HG03442 (cell line): Measurements from ENCODE around the gene KLF13.

Experiments
- ATAC-seq: cut with Tn5 transposase; IDR thresholded peaks from one replicate; pipeline ENCODE4 v1.9.1; 2021; ENCODE audit warnings: mild to moderate bottlenecking, moderate library complexity; ENCODE audit not compliant: unreplicated experiment

KLF13 gene

GRCh38 chr15:31360843-31361763 is 34.5 kb downstream of the KLF13 start:
- ATAC-seq: peak; percentile 61

DNA sequence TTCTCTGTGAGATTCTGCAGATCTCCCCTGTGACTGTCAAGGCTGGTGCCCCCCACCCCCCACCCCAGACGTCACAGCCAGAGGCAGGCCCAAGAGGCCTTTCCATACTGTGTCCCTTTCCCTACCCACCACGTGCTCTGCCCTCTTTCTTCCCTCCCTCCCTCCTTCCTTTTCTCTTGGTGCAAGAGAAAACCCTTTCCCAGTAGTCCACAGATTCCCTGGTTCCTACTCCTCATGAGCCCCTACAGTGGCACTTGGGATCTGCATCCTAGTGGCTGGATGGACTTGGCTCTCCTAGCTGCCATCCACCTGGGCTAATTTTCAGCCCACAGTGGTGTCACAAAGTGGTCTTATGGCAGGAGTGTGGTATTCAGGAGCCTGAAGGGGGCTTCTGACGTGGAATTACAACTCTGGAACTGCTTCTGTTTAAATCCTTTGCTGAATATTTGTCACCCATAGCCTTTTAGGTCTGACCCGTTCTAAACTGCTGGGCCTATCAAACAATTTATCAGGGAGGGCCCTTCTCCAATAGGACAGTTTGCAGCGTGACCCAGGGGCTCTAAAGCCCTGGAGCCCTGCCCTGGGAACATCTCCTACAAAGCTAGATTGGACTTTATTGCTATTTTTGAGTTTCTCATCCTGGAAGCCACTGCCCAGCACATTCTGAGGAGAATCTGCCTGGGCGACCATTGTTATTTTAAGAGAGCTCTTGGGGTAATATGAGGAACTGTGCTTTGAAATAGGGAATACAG is 35.3 kb downstream of the KLF13 start:
- no peak for ATAC-seq

DNA sequence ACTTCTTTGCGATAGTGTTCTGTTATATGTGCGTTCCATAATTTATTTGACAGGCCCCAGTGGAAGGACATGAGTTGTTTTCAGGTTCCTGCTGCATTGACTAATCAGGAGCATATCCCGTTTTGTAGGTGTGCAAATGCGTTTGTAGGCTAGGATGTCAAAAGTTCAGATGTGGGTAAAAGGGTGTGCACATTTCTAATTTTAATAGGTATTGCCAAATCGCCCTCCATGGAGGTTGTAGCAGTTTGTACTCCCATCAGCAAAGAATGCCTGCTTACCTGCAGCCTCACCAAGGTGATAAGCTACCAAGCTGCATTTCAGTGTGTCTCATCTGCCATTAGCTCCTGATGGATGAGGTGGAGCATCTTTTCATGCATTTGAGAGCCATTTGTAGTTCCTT is 36.3 kb downstream of the KLF13 start:
- no peak for ATAC-seq

- no peak for ATAC-seq
Observed at GRCh38 chr15:31364301-31365031, 37.8 kb downstream of the KLF13 start.

DNA sequence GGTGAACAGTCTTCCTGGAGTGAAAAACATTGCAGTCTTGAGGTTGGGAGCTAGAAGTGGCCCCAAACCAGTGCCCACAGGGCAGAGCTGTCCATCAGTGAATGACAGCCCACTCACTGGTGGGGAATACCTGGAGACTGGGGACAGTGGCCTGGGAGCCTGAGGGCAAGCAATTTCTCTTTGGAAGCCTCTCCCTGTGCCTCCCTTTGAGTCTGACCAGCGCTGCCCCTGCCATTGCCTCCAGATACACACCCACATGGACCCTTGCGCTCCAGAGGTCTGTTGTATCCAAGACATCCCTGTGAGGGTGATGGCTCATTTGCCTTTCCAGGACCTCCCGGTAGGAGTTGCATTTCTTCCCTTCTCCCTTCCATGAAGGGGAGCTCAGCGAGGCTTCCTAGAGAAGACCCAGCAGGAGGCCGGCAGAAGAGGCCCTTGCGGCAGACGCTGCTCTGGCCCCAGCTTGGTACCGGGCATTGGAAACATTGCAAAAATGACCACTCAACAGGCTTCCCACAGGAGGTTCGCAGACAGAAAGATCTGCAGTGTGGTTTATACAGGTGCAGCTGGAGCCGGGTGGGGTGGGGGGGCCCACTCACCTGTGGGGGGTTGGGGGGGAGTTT is 38.5 kb downstream of the KLF13 start:
- ATAC-seq: no peak

DNA sequence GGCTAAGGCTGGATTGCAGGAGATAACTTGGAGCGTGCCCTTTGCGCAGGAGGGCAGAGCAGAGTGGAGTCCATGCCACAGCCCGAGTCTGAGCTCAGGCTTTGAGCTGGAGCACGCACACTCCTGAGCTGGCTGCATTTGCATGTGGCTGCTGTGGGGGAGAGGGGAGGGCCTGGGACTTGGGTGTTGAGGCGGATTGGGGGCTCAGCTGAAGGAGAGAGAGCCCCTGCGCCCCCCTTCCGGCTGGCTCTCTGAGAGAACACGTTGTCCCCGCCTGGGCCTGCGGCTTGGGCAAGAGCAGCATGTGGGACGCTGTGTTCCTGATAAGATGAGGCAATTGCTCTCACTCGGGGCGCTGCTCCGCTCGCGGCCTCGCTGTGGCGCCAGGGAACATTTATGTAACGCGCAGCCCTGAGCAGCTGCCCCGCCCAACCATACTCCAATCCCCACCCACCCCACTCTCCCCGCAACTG is 39.1 kb downstream of the KLF13 start:
- ATAC-seq: peak; percentile 52

DNA sequence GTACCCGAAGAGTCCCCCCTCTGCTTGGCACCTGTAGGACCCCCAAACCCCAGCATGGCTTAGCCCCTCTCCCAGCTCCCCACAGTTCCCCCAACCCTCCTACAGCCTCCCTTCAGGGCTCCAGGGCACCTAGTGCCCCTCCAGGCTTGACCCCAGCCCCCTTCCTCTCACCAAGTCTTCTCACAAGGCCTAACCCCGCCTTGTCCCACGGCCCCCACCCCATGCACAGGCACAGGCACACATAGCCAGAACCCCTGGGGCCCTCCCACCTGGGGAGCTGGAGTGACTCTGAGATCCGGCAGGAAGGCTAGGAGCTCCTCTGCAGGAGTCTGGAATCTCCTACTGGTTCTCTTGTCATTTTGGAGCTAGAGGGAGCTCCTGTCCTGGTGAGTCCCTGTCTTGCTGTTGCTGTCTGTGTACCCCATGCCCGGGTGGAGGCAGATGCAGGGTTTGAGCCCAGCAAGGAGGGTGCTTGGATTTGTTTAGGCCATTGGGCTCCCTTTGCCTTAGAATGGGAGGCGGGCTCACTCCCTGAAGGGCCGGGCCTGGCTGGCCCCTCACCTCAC is 39.6 kb downstream of the KLF13 start:
- ATAC-seq: no peak

- peak; percentile 7 for ATAC-seq
Observed at GRCh38 chr15:31367021-31367729, 40.5 kb downstream of the KLF13 start.

- peak; percentile 47 for ATAC-seq
Observed at GRCh38 chr15:31367730-31368344, 41.2 kb downstream of the KLF13 start.

- no peak for ATAC-seq
Observed at GRCh38 chr15:31369727-31370126, 43.1 kb downstream of the KLF13 start.

DNA sequence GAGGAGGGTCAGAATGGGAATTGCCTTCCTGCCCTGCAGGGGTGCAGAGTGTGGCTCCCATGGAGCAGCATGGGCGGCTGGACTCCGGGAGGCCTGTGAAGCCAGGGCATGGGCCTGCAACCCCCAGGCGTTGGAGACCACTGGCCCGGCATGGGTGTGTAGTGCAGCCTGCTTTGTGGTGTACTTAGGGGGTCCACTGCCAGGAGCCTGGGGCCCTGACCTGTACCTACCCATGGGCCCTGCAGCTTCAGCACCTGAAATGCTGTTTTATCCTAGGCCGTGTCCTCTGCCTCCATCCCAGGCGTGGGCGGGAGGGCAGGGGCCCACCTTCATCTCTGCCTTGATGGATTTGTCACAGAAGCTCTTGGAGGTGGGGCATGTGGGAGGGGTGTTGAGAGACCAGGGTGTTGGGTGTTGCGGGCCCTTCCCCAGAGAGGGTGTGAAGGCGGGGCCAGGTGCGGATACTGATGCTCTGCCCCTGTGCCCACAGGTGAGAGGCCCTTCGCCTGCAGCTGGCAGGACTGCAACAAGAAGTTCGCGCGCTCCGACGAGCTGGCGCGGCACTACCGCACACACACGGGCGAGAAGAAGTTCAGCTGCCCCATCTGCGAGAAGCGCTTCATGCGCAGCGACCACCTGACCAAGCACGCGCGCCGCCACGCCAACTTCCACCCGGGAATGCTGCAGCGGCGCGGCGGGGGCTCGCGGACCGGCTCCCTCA is 45.0 kb downstream of the KLF13 start:
- ATAC-seq: no peak

DNA sequence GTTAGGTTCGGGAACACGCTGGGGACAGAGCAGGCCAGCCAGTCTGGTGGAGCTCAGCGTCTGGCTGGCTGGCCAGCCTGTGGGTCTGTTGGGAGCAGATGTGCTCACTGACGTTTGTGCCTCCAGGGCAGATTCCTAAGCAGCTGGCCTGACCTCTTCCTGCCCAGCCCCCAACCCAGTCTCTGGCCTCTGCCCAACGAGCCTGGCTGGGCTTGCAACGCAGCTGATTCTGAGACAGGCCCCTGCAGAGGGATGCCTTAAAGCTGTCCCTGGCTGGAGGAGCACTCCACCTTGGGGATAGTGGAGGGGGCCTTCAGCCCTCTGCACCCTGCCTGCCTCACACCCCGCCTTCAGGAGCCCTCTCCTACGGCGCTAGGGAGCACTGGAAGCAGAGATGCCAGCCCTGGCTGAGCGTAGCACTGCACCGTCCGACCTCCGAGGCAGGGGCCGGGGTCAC is 46.0 kb downstream of the KLF13 start:
- no peak for ATAC-seq

GRCh38 chr15:31373096-31373865 is 46.6 kb downstream of the KLF13 start:
- no peak for ATAC-seq

DNA sequence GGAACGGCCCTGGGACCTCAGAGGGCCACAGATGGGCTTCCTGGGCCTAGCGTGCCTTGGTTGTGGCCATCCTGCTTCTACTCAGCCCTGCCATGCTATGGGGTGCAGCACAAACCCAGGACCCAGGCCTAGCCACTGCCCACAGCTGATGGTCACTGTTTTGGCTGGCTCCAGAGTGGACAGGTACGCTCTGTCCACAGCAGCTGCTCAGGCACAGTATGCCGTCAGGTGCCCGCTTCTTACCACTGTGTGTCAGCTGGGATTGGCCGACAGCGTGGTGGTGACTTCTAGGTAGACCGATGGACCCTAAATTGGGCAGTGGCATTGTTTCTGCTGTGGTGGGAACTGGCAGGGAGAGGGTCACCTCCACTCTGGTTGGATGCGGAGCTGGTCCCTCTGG is 47.3 kb downstream of the KLF13 start:
- ATAC-seq: no peak

- no peak for ATAC-seq
Observed at GRCh38 chr15:31374489-31374888, 47.9 kb downstream of the KLF13 start.

GRCh38 chr15:31374986-31375385 is 48.4 kb downstream of the KLF13 start:
- ATAC-seq: no peak

- no peak for ATAC-seq
Observed at GRCh38 chr15:31375772-31376171, 49.1 kb downstream of the KLF13 start.

DNA sequence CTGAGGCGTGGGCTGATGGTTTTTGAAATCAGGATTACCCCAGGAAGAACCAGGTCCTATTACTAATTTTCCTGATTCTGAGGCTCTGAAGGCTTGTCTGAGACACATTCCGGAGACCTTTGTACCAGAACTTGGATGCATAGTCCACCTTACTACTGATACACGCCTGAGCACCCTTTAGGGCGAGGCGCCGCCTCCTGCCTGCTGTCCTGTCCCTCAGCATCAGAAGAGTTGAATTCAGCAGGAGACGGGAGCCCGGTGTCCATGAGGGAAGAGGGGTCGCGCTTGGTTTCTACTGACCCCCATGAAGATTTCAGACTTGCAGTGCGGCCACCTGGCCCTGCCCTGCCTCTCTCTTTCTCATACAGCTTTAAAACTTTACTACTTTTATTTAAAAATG is 49.9 kb downstream of the KLF13 start:
- ATAC-seq: no peak
